HepG2 (cell line): ENCODE data around the gene ASXL1. TPM values are rescaled to one million over a fixed set of nuclear protein-coding genes. Genes with fewer than 3 reads are reported as not detected.

Experiments
- BHLHE40 ChIP-seq: IDR thresholded peaks from 2 replicates; pipeline ENCODE4 v1.6.1; 2011; ENCODE audit warnings: low read length, improper control_type of control experiment
- CENPBD1 ChIP-seq: sonication (generic); formaldehyde crosslinking; IDR thresholded peaks from 2 replicates; pipeline ENCODE4 v1.8.0; 2022; ENCODE audit warnings: missing genetic modification reagents, low read depth, mild to moderate bottlenecking, borderline replicate concordance
- CHD2 ChIP-seq: IDR thresholded peaks from 2 replicates; pipeline ENCODE4 v1.6.1; 2011; ENCODE audit warnings: low read depth, low read length, improper control_type of control experiment
- ELF4 ChIP-seq: sonication (generic); formaldehyde crosslinking; IDR thresholded peaks from 2 replicates; pipeline ENCODE4 v1.5.0; 2020; ENCODE audit warnings: missing genetic modification reagents, mild to moderate bottlenecking, moderate library complexity, borderline replicate concordance
- FIP1L1 ChIP-seq: fragments of 200-400 bp; formaldehyde crosslinking; IDR thresholded peaks from 2 replicates; pipeline ENCODE4 v1.6.1; 2018; ENCODE audit warnings: low read depth, mild to moderate bottlenecking, low read length, moderate library complexity, borderline replicate concordance; ENCODE audit not compliant: insufficient read depth
- JUND ChIP-seq: sonication (generic); formaldehyde crosslinking; IDR thresholded peaks from 2 replicates; pipeline ENCODE4 v1.8.0; 2022; ENCODE audit warnings: mild to moderate bottlenecking, missing genetic modification reagents
- KDM2A ChIP-seq: sonication (generic); formaldehyde crosslinking; IDR thresholded peaks from 2 replicates; pipeline ENCODE4 v1.4.0; 2020; ENCODE audit warnings: low read depth, missing genetic modification reagents, borderline replicate concordance
- NFYC ChIP-seq: IDR thresholded peaks from 2 replicates; pipeline ENCODE4 v1.6.1; 2016; ENCODE audit warnings: missing genetic modification reagents, missing compliant biosample characterization
- PAF1 ChIP-seq: IDR thresholded peaks from 2 replicates; pipeline ENCODE4 v1.6.1; 2016; ENCODE audit warnings: missing genetic modification reagents, missing compliant biosample characterization
- PAXIP1 ChIP-seq: sonication (generic); formaldehyde crosslinking; conservative IDR thresholded peaks from 2 replicates; pipeline ENCODE4 v1.4.0; 2020; ENCODE audit warnings: mild to moderate bottlenecking, missing genetic modification reagents, moderate library complexity
- RAD51 ChIP-seq: fragments of 450-650 bp; IDR thresholded peaks from 2 replicates; pipeline ENCODE4 v1.6.1; 2016; ENCODE audit warnings: borderline replicate concordance
- RFX3 ChIP-seq: IDR thresholded peaks from 2 replicates; pipeline ENCODE4 v1.6.1; 2016; ENCODE audit warnings: missing biosample characterization, missing genetic modification reagents
- SMAD3 ChIP-seq: sonication (generic); formaldehyde crosslinking; IDR thresholded peaks from 2 replicates; pipeline ENCODE4 v1.4.0; 2020; ENCODE audit warnings: missing genetic modification reagents
- SP5 ChIP-seq: IDR thresholded peaks from 2 replicates; pipeline ENCODE4 v1.6.1; 2016; ENCODE audit warnings: low read depth, borderline replicate concordance
- SRSF9 ChIP-seq: fragments of 200-400 bp; formaldehyde crosslinking; IDR thresholded peaks from 2 replicates; pipeline ENCODE4 v1.6.1; 2018; ENCODE audit warnings: borderline replicate concordance, mild to moderate bottlenecking, low read depth, low read length; ENCODE audit not compliant: insufficient read depth, poor library complexity, severe bottlenecking
- TRIM24 ChIP-seq: sonication (generic); formaldehyde crosslinking; IDR thresholded peaks from 2 replicates; pipeline ENCODE4 v1.8.0; 2022; ENCODE audit warnings: mild to moderate bottlenecking, missing genetic modification reagents
- ZMAT3 ChIP-seq: sonication (generic); formaldehyde crosslinking; conservative IDR thresholded peaks from 2 replicates; pipeline ENCODE4 v1.7.0; 2021; ENCODE audit warnings: missing genetic modification reagents
- ZNF124 ChIP-seq: sonication (generic); formaldehyde crosslinking; IDR thresholded peaks from 2 replicates; pipeline ENCODE4 v1.4.0; 2020; ENCODE audit warnings: missing genetic modification reagents
- ZNF503 ChIP-seq: sonication (generic); formaldehyde crosslinking; IDR thresholded peaks from 2 replicates; pipeline ENCODE4 v1.4.0; 2020; ENCODE audit warnings: missing genetic modification reagents
- ZNF615 ChIP-seq: sonication (generic); formaldehyde crosslinking; IDR thresholded peaks from 2 replicates; pipeline ENCODE4 v1.5.0; 2020; ENCODE audit warnings: mild to moderate bottlenecking, missing genetic modification reagents, borderline replicate concordance
- polyA plus RNA-seq, 8 experiments: library from polyadenylated mRNA; depleted of rRNA in 3 of 8; stranded (reverse) in 7 of 8; unstranded in 1 of 8; fragments of >200 nt; fragmentation: Illumina TruSeq in 4 of 8; extraction: Trizol in 4 of 8; gene quantifications; 2 replicates each; pipeline versions ENCODE4 v1.2.1 to v1.2.3, GENCODE V29; 2011 to 2016; ENCODE audit warnings: low read depth in 4 of 8, missing spikeins in 1 of 8, mixed read lengths in 1 of 8; ENCODE audit not compliant: insufficient read depth in 1 of 8
- total RNA-seq, 5 experiments: library from RNA; depleted of rRNA; stranded (reverse); fragments of >200 nt; fragmentation: Illumina TruSeq; extraction: Trizol; gene quantifications; 2 replicates each; pipeline ENCODE4 v1.2.3, GENCODE V29; 2016; ENCODE audit warnings: low read depth in 1 of 5
- TF ChIP-seq, protein P1 (sequence below): conservative IDR thresholded peaks from 2 replicates; pipeline ENCODE4 v1.6.1; 2018; ENCODE audit warnings: missing genetic modification reagents
- TF ChIP-seq, protein P2 (sequence below): IDR thresholded peaks from 2 replicates; pipeline ENCODE4 v1.6.1; 2016

ASXL1 gene
- total and polyA plus RNA-seq, 2 of the 13 experiments (the other 11 are each of a cell fraction or from before 2014, with no cell fraction given): 62.1 to 74.8 TPM

DNA sequence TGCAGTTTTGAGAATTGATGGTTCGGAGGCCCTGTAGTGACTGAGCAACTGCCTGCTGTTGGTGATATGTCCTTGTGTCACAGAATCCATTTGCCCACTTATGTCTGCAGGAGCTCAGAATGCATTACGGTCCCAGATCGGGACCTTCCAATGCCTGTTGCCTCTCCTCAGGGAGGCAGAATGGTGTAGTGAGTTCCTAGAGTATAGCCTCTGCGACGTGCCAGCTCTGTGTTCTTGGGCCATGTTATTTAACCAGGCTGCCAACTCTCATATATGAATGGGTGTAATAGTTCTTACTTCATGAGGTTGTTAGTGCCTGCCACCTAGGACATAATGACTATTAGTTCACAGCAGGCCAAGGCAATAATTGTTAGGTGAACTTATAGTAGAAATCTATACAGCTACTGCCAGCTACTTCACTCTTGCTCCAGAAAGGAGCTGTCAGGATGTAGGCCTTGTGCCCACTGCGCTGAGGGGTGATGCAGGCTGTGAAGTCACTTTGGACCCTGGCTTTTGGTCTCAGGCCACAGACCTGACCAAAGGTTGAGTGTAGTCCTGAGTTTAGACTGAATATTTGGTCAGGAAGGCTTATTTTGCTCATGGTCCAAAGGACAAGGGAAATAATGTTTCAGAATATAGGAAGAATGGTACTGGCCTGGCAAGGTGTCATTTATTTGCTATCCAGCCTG, 82.1 kb downstream of the ASXL1 start (continued):
- TF ChIP-seq ZMAT3 (CRISPR knock-in tag) (no peak), SRSF9 (no peak), ELF4 (CRISPR knock-in tag) (no peak), NFYC (CRISPR knock-in tag) (no peak), PAF1 (CRISPR knock-in tag) (peak; percentile 71; the same call in 1 of the 2 replicates), ZNF615 (CRISPR knock-in tag) (0 out of 2 replicates have a peak, but pooled peaks have one; percentile 37), RAD51 (no peak), SMAD3 (CRISPR knock-in tag) (no peak), RFX3 (no peak), KDM2A (CRISPR knock-in tag) (no peak), TRIM24 (CRISPR knock-in tag) (no peak), ZNF503 (no peak), BHLHE40 (no peak), ZNF124 (no peak), CENPBD1 (CRISPR knock-in tag) (no peak), PAXIP1 (CRISPR knock-in tag) (0 out of 2 replicates have a peak, but pooled peaks have one; percentile 23), SP5 (CRISPR knock-in tag) (no peak), FIP1L1 (no peak), CHD2 (no peak), JUND (CRISPR knock-in tag) (peak; percentile 29; the same call in 1 of the 2 replicates)
- TF ChIP-seq, protein P1, sequence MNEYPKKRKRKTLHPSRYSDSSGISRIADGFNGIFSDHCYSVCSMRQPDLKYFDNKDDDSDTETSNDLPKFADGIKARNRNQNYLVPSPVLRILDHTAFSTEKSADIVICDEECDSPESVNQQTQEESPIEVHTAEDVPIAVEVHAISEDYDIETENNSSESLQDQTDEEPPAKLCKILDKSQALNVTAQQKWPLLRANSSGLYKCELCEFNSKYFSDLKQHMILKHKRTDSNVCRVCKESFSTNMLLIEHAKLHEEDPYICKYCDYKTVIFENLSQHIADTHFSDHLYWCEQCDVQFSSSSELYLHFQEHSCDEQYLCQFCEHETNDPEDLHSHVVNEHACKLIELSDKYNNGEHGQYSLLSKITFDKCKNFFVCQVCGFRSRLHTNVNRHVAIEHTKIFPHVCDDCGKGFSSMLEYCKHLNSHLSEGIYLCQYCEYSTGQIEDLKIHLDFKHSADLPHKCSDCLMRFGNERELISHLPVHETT (CRISPR knock-in tag): no peak
- TF ChIP-seq, protein P2, sequence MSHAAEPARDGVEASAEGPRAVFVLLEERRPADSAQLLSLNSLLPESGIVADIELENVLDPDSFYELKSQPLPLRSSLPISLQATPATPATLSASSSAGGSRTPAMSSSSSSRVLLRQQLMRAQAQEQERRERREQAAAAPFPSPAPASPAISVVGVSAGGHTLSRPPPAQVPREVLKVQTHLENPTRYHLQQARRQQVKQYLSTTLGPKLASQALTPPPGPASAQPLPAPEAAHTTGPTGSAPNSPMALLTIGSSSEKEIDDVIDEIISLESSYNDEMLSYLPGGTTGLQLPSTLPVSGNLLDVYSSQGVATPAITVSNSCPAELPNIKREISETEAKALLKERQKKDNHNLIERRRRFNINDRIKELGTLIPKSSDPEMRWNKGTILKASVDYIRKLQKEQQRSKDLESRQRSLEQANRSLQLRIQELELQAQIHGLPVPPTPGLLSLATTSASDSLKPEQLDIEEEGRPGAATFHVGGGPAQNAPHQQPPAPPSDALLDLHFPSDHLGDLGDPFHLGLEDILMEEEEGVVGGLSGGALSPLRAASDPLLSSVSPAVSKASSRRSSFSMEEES (CRISPR knock-in tag): no peak
